ENCODE results near the gene SMIM8.
"Not testable (repeated sequence)": the region's sequence is repeated elsewhere in the genome, so short reads cannot be mapped to it uniquely, and the experiment has no call there.

Gene SMIM8, protein sequence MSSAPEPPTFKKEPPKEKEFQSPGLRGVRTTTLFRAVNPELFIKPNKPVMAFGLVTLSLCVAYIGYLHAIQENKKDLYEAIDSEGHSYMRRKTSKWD

DNA sequence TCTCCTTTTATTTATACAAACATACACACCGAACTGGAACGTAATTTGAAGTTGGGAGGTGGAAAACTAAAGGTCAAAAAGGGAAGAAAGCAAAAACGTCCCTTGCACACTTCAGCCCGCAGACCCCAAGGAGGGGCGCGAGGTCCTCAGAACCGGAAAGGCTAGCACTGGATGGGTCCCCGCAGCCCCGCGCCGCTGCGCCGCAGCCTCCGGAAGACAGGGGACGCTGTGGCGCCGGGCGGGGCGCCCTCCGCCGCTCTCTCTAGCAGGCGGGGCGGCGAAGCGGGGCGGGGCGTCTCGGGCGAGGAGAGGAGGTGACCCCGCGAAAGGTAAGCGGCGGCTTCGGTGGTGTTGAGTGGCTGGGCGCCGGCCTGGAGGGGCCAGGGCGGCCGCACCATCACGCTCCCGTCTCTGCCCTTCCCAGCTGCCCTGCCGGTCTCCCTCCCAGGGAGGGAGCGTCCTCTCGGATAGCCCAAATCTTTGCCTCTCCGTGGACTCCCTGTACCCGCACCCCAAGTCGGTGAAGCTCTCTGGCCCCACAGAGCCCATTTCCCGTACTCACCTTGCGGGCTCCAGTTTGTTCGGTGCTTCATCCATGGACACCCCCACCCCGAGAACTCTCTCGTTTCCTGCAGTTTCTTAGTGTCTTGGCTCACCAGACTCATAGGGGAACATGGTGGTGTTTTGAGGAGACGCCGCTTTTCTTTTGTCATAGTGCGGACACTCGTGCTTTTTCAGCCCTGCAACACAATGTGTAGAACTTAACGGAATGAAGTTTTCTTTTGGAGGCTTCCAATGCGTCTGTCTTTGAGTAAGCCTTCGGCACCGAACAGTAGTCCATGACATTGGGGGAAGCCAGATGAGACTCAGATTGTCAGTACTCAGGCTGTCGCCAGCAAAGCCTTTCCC is at the start of gene SMIM8:
Gene SMIM8 (plus strand): TSS at position 285 of the 909 bp plus-strand sequence. CDS start 14,444 bp downstream, outside the sequence.
- peak; percentile 57 for DNase-seq

DNA sequence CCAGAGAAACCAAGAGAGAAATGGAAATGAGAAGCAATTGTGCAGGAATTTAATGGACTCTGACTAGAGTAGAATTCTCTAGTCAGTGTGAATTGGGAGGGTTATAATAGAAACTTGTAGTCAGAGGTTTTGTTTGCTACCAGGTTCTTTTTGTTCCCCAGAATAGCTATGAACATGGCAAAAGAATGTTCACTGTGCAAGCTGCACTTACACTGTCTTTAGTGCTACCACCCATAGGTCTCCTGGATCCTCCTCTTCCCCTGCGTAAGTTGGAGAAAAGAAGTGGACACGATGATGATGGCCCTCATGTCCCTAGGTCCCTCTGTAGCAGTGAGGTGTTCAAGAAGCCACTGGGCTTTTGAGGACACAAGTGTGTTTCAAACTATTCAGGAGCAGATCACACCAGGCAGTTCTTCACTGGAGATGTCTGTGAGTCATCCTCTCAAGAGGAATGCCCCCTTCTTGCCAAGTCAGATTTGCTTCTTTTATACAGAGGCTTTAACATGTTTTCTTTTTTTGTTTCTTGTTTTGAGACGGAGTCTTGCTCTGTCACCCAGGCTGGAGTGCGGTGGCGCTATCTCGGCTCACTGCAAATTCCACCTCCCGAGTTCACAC is 47.6 kb upstream of the SMIM8 start:
- DNase-seq, result no peak

DNA sequence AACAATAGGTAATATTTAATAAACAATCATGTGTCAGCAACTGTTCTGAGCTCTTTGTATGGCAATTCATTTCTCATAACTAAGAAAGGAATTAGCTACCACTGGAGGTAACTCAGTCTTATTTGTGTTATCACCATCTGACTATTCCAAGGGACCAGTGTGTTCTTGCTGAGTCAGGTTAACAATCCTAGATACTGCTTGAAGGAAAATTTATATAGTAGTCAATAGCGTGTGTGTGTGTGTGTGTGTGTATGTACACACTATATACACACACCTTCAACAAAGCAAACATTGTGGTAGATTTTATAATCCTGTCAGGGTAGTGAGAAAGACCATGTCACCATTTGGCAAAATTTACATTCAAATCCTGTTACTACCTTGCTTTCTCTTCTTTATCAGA is 45.8 kb upstream of the SMIM8 start:
- no peak for DNase-seq

DNA sequence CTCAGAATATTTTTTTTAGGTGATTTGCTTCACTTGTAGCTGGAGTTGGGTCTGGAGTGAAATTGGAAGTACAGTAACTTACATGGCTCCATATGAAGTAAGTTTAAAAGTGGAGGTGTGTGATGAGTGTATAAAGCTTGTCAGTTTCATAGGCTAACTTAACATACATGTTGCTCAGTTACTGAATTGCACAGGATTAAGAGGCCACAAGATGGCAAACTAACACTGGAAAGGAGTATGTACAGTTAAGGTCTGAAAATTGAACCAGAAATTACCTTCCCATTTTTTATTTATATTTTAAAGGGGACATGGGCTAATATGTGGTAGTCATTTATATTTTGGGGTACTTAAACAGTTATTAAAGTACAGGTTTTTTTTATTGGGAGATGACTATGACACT is 45.3 kb upstream of the SMIM8 start:
- DNase-seq, result no peak

DNA sequence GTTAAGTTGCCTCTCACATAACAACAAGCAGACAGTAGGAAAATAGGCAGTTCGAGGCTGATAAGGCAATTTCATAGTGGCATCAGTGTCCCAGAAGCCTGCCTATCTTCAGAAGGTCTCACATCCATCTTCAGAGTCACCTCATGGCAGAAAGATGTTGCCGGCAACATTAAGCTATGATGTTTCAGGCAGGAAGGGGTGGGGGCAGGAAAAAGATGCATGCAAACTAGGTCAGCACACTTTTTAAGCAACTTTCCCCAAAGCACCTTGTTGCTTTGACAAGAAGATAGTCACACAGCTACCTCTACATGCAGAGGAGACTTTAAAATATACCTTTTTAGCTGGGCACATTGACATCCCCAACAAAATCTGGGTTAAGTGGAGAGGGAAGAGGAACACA is 43.2 kb upstream of the SMIM8 start:
- DNase-seq, result no peak

DNA sequence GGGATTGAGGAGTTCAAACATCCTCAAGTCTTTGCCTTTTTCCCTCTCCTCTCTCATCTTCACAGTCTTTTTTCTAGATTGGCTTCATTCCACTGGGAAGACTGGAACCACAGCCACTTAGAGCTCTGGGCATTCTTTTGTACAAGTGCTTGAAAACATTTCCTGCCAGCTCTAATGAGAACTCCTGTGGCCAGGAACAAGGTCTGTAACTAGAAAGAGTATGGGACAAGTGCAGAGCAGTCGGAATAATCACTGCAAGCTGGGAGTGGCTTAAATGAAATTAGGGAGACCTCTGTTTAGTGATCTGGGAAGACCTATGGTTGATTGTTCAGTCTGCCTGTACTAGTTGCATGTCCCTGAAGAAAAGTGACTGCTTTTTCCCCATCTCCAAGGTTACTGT is 41.0 kb upstream of the SMIM8 start:
- no peak for DNase-seq

DNA sequence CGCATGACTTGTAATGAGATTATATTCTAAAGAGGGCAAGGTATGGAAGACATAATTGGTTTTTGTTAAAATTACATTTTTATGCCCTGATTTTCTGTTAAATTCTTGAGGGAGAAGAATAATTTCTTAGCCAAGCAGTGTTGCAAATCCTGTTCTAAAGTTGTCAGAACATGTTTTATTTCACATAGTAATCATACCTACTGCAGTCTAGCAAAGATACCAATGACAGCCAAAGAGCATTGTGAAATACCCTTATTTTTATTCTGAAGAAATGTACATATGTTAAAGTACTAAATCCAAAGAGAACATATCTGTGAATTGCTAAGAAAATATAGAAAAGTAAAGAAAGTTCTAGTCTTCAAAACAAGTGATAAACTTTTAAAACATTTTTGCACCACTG is 39.6 kb upstream of the SMIM8 start:
- no peak for DNase-seq

DNA sequence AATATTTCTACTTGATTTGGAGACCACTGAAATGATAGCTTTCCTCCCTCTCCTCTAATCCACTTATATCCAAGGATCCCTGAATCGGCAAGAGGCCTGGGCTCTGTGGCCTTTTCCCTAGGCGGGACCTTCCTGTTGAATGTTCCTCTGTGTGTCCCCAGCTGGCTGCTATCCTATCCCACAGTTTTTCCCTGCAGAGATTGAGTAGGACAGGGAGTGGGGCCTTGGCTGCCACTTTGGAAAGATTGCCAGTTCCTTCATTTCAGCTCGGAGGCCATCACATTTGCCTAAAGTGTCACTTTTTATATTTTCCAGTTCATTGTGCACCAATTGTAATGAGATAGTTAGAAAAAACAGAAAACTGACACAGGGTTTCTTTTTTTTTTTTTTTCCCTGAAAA is 38.9 kb upstream of the SMIM8 start:
- no peak for DNase-seq

DNA sequence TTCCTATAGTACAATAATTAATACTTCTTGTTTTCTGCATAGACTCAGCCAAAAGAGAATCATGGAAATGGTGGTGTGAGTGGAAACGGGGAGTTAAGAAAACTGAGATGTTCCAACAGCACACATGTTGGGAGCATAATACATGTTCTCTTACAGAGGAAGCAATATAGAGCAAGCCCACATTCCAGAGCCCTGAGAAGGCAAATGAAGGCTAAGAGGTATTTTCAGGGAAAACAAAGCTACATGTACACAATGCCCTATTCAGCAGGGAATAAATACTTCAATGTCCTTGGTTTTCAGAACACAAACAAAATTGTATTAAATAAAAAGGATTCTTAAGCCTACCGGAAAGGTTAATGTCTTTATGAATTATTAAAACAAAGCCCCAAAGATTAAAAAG is 35.1 kb upstream of the SMIM8 start:
- DNase-seq, result no peak

DNA sequence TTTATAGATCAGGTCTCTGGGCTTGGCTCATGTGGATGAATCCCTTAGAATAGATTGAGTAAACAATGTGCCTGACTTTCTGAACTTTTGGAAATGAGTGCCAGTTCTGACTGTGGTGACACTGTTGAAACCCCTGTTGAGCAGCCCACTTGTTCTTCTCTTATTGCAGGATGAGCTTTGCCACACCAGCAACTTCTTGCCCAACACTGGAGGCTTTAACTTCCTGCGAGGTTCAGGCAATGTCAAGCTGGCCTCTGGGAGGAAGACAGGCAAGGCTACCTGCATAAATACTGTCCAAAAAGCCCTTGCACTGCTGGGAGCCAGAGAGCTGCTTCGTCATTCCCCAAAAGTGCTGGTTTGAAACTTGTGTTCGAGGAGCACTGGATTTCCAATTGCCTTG is 32.8 kb upstream of the SMIM8 start:
- DNase-seq, result no peak

DNA sequence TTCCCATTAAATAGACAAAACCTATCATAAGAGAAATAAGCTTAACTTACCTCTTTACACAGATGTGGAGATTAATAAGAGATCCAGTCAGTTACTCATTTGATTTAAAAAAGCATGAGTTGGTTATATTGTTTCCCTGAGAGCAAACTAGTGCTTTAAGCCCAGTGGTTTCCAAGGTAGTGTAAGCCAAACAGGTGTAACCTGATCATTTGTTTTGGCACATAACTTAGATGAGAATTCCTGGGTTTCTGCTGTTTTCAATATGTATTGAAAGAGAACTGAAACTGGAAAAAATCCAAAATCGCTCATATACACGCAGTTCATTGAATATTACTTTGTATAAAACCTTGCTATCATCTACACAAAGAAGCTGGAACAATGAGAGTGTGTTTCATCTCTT is 30.5 kb upstream of the SMIM8 start:
- peak; percentile 30 for DNase-seq

DNA sequence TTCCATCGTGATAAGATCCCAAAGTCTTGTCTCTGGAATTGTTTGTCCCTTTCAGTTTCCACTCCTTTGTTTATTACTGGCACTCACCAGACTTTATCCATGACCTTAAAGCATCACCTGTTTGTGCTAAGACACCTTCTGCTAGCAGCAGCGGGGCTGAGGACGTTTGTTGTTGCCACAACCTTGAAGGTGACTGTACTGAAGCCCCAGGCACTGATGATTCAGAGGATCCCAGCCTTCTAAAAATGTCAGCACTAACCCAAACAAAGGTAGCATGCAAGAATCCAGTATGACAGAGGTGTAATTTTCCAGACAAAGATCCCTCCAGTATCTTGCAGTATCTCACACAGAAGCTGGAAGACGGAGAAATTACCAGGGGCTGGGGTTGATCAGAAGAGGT is 28.9 kb upstream of the SMIM8 start:
- no peak for DNase-seq

DNA sequence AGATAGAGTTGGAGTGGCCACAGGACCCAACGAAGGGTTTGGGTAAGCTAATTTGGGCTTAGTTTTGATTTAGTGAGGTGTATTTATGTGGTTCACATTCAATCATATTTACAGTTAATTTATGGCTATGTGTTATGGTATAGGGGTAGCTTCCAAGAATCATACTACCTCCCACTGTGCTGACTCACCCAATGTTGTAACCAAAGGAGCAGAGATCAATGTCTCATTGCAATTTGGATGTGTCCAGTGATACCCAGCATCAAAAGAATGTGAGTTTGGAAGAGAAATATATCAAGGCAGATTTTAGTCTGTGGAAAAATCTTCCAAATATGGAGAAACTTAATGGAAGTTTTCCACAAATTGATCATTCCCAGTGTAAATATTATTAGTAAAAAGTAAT is 25.3 kb upstream of the SMIM8 start:
- DNase-seq, result no peak

DNA sequence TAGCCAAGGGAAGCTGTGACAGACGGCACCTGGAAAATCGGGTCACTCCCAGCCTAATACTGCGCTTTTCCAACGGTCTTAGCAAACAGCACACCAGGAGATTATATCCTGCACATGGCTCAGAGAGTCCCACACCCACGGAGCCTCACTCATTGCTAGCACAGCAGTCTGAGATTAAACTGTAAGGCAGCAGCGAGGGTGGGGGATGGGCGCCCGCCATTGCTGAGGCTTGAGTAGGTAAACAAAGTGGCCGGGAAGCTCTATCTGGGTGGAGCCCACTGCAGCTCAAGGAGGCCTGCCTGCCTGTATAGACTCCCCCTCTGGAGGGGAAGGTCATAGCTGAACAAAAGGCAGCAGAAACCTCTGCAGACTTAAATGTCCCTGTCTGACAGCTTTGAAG is 21.1 kb upstream of the SMIM8 start:
- DNase-seq, result not testable (repeated sequence)

DNA sequence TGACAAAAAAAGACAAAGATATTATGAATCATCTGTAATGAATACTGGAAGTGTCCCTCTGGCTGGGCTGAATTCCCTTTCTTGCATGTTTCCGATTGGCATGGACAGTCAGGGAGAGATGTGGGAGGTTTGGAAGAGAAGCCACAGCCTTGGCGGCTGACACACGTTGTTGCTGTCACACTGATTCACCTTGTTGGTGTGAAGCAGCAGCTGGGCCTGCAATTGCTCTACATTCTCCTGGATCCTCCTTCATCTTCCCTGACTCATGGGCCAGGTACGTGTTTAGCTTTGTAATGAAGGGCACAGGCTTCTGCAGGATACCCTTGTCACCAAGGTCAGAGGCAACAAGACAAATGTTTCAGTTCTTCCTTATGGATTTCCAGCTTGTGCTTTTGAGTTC is 13.4 kb upstream of the SMIM8 start:
- DNase-seq, result no peak

DNA sequence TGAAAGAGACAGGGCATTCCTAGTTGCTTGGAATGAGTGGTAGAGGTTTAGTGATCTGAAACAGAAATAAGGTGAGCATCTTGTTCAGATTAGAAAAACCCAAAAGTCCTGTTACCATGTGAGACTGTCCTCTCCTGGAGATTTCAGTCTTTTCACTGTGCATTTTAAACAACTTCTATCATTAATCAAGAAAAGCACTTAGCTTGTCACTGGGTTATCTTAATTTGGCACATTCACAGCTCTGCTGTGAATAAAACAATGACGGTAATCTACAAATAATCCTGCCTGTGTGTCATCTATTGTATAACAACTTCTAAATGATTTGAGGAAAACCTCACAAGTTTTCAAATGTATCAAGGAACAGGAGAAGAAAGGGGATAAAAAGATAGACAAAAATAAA is 9.5 kb upstream of the SMIM8 start:
- DNase-seq, result no peak

DNA sequence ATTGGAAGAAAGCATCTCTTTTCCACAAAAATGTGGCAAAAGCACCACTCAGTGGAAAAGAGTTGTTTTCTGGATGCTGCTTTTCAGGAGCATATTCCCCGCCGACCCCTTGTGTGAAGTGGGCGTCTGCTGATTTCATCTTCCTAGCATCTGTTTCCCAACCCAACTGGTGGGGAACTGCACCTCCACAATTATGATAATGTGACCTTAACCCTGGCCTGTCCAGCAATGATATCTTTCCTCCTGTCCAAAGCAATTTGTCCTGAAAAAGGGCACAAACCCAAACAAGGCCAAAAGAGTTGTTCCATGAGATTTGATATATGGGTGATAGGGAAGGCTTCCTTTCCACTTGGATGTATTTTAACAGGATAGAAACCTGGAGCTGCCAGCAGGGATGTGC is 7.3 kb upstream of the SMIM8 start:
- no peak for DNase-seq

DNA sequence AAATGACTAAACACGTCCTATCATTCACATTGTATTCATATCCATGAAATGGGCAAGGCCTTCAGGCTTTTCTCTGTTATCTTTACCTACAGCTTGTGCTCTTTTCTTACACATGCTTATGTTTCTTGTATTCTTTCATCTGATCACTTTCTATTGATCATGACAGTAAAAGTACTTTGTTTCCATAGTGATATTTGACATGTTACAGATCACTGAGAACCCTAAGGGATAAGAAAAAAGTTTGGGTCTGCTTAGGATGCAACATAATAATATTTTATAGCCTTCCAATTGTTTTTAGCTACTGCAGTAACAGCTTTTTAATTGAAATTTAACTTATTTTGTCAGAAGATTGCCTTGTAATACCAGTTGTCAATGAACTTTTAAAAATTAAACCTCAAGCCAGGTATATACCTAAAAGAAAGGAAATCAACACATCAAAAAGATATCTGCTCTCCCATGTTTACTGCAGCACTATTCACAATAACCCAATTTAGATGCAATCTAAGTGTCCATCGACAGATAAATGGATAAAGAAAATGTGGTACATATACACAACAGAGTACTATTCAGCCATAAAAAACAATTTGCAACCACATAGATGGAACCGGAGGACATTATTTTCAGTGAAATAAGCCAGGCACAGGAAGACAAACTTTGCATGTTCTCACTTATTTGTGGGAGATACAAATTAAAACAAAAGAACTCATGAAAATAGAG is 3.0 kb upstream of the SMIM8 start:
- DNase-seq, result no peak

DNA sequence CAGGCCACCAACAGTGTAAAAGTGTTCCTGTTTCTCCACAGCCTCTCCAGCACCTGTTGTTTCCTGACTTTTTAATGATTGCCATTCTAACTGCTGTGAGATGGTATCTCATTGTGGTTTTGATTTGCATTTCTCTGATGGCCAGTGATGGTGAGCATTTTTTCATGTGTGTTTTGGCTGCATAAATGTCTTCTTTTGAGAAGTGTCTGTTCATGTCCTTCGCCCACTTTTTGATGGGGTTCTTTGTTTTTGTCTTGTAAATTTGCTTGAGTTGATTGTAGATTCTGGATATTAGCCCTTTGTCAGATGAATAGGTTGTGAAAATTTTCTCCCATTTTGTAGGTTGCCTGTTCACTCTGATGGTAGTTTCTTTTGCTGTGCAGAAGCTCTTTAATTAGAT is 1.5 kb downstream of the SMIM8 start:
- not testable (repeated sequence) for DNase-seq

DNA sequence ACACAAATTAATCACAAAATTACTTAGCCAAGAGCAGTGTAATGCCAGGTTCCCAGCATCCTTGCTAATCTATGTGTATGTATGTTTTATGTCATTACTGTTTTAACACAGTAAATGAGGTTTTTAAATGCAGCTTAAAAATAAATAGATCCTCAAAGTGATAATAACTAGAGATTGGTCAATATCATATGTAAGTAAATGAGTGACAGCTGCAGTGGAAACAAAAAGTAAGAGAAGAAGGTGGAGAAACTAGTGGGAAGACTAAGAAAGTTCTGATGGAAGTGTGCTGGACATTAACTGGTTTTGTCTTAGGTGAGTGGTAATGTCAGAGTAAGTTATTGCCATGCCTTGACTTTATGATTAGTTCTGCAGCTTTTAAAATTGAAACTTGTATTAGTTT is 8.6 kb downstream of the SMIM8 start:
- no peak for DNase-seq

DNA sequence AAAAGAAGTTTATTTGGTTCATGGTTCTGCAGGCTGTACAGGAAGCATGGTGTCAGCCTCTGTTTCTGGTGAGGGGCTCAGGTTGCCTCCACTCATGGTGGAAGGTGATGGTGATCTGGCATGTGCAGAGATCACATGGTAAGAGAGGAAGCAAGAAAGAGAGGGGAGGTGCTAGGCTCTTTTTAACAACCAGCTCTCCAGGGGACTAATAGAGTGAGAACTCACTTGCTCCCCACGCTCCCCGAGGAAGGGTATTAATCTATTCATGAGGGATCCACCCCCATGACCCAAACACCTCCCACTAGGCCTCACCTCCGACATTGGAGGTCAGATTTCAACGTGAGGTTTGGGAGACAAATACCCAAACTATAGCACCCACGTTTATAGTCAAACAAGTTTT is 10.6 kb downstream of the SMIM8 start:
- no peak for DNase-seq

DNA sequence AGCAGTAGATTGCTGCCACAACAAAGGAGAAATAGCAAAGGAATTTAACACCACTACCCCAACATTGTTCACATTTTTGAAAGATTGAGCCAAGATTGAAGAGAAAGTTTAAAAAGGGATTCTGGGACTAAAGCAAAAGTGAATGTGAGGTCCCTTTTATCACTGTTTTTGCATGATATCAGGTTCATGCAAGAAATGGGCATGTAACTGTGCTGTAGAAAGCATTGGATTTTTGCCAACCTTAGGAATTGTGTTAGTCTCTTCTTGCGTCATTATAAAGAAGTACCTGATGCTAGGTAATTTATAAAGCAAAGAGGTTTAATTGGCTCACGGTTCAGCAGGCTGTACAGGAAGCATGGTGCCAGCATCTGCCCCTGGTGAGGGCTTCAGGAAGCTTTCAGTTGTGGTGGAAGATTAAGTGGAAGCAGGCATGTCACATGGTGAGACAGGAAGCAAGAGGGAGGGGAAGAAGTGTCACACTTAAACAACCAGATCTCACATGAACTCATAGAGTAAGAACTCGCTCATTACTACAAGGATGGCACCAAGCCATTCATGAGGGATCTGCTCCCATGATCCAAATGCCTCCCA is 11.3 kb downstream of the SMIM8 start:
- DNase-seq, result no peak

DNA sequence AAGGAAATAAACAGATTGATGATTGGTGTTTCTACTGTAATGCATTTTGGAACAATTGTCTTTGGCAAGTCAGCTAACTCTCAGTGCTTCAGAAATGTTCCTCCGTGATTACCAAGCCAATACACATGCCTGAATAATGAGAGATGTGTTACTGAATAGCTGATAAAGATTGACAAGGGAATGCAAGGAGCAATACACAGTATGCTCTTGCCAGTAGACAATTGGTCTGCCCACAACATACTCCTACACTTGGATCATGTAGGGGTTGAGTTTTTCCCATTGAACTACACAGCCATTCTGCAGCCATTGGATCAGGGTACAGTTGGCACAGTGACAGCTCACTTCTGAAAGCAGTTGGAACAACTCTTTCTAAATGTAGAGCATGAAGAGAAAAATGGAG is 12.3 kb downstream of the SMIM8 start:
- DNase-seq, result no peak

Measured in NCI-H1092 (cell line).